Hepatocyte (in vitro differentiated cells): ENCODE results near the gene KRT35.

Experiments
- CTCF ChIP-seq: fragments of 200-600 bp; sonication (generic); IDR thresholded peaks from 2 replicates; pipeline ENCODE4 v1.5.1; 2016; ENCODE audit warnings: antibody characterized with exemption, mild to moderate bottlenecking; ENCODE audit not compliant: poor library complexity
- EZH2 ChIP-seq: fragments of 200-600 bp; sonication (generic); IDR thresholded peaks from 2 replicates; pipeline ENCODE4 v1.6.1; 2016; ENCODE audit warnings: antibody characterized with exemption, mild to moderate bottlenecking, borderline replicate concordance

DNA sequence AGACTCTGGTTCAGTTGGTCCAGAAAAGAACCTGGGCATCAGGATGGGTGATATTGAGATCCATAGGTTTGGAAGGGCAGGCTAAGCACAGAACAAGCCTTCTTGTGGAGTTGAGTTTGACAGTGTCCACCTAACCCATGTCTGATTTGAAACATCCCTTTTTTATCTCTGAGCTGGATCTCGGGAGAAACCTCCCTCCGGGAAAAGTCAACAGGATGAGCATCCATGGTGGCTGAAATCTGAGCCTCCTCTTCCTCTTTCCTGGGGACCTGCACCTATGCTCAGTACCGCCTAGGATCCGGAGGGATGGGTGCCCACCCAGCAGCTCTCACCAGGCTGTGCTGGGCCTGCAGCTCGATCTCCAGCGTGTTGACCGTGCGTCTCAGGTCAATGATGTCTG, 17.2 kb downstream of the KRT35 start:
- TF ChIP-seq EZH2 (no peak), CTCF (no peak)
